ENCODE data around the gene COX15.
"Not testable (repeated sequence)": the region's sequence is repeated elsewhere in the genome, so short reads cannot be mapped to it uniquely, and the experiment has no call there.

COX15 gene

GRCh38 chr10:99732033-99732842 is at the start of gene COX15, which contains the start of gene CUTC:
COX15 (minus strand) TSS chr10:99732127; CDS start chr10:99732049, 78 bp downstream.
CUTC (plus strand) TSS chr10:99732234; CDS start chr10:99732349, 115 bp downstream.
- DNase-seq, result peak; percentile 92

- no peak for DNase-seq
Measured at GRCh38 chr10:99779335-99779734, 47.4 kb upstream of the COX15 start.

- DNase-seq, result no peak
Measured at GRCh38 chr10:99777918-99778714, 46.2 kb upstream of the COX15 start.

GRCh38 chr10:99775850-99776249 is 43.9 kb upstream of the COX15 start:
- DNase-seq, result no peak

- DNase-seq, result no peak
Measured at GRCh38 chr10:99770408-99771045, 38.6 kb upstream of the COX15 start.

- no peak for DNase-seq
Measured at GRCh38 chr10:99769706-99770105, 37.8 kb upstream of the COX15 start.

GRCh38 chr10:99768556-99768955 is 36.6 kb upstream of the COX15 start:
- no peak for DNase-seq

- DNase-seq, result no peak
Measured at GRCh38 chr10:99767901-99768300, 36.0 kb upstream of the COX15 start.

GRCh38 chr10:99766302-99766681 is 34.4 kb upstream of the COX15 start:
- no peak for DNase-seq

- no peak for DNase-seq
Measured at GRCh38 chr10:99765672-99766301, 33.9 kb upstream of the COX15 start.

GRCh38 chr10:99761365-99761764 is 29.4 kb upstream of the COX15 start:
- DNase-seq, result no peak

GRCh38 chr10:99760321-99760720 is 28.4 kb upstream of the COX15 start:
- DNase-seq, result no peak

GRCh38 chr10:99758211-99758891 is 26.4 kb upstream of the COX15 start:
- DNase-seq, result no peak

GRCh38 chr10:99756159-99756558 is 24.2 kb upstream of the COX15 start:
- DNase-seq, result no peak

GRCh38 chr10:99754670-99755069 is 22.7 kb upstream of the COX15 start:
- DNase-seq, result no peak

GRCh38 chr10:99750641-99751040 is 18.7 kb upstream of the COX15 start:
- DNase-seq, result no peak

- no peak for DNase-seq
Measured at GRCh38 chr10:99748823-99749451, 17.0 kb upstream of the COX15 start.

GRCh38 chr10:99746166-99746565 is 14.2 kb upstream of the COX15 start:
- DNase-seq, result not testable (repeated sequence)

- no peak for DNase-seq
Measured at GRCh38 chr10:99743841-99744240, 11.9 kb upstream of the COX15 start.

GRCh38 chr10:99742701-99743100 is 10.8 kb upstream of the COX15 start:
- DNase-seq, result no peak

- DNase-seq, result no peak
Measured at GRCh38 chr10:99742254-99742653, 10.3 kb upstream of the COX15 start.
